Astrocyte of the cerebellum (primary cell): ENCODE results near the gene KIZ.

Experiments
- DNase-seq: peaks from one replicate; pipeline ENCODE4 v3.0.0-alpha.2; 2011; ENCODE audit warnings: low read depth
- H3K4me3 ChIP-seq: 2 replicates; pipeline ENCODE4 v1.5.1; 2011; ENCODE audit warnings: mild to moderate bottlenecking, low read depth, low read length, moderate library complexity
- CTCF ChIP-seq: IDR thresholded peaks from 2 replicates; pipeline ENCODE4 v1.5.1; 2012; ENCODE audit warnings: low read length, low read depth, moderate library complexity, mild to moderate bottlenecking; ENCODE audit errors: missing control alignments
- in situ Hi-C: cut with HindIII; loops from 2 replicates; pipeline ENCODE4 v1.10.0; 2017; ENCODE audit warnings: low sequenced_read_pairs

Gene KIZ

GRCh38 chr20:21294755-21295154 lies 168.9 kb downstream of the KIZ start:
- in situ Hi-C loops, result no loop called here
- TF ChIP-seq CTCF, result no peak
- no peak for DNase-seq
- H3K4me3 ChIP-seq, result no peak overlapping the region
